ENCODE measurements around the gene CMIP. TPM values are rescaled to one million over a fixed set of nuclear protein-coding genes. Genes with fewer than 3 reads are reported as not detected.
A peak's percentile ranks its signal among the peaks of the same experiment; 100 is the strongest.
"Not testable (repeated sequence)": the region's sequence is repeated elsewhere in the genome, so short reads cannot be mapped to it uniquely, and the experiment has no call there.

The CMIP gene
- total RNA-seq, 1 donor from 2014 or later, result 61.0 TPM

DNA sequence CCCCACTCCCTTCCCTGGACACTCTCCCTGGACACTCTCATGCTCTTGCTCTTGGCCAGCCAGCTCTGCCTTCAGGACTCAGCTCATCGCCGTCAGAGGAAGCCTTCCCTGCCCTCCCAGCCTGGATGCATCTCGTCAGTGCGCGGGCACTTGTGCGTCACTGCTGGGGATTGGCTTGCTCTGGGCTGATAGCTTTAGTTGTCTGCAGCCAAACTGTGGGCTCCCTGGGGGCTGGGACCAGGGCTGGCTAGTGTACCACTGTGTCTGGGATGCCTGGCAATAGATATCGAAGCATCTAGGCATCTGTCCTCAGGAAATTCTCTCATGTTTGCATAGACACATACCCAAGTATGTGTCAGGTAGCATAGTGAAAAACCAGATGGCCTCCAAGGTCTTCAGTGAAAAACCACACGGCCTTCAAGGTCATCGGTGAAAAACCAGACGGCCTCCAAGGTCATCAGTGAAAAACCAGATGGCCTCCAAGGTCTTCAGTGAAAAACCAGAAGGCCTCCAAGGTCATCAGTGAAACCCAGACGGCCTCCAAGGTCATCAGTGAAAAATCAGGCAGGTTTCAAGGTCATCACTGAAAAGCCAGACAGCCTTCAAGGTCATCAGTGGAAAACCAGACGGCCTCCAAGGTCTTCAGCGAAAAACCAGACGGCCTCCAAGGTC, 72.0 kb downstream of the CMIP start:
- no peak for DNase-seq (ENCODE audit: low read depth)

DNA sequence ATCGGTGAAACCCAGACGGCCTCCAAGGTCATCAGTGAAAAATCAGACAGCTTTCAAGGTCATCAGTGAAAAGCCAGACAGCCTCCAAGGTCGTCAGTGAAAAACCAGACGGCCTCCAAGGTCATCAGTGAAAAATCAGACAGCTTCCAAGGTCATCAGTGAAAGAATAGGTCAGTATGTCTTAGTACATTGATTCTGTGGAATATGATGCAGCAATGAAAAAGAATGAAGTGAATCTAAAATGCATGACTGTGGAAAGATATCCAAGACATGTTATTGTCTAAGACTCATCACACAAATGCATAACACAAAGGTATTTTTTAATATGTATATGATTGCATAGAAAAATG, 72.5 kb downstream of the CMIP start:
- DNase-seq (ENCODE audit: low read depth), result no peak

GRCh38 chr16:81517629-81518438, 73.2 kb downstream of the CMIP start:
- no peak for DNase-seq (ENCODE audit: low read depth)

GRCh38 chr16:81518439-81518757, 73.8 kb downstream of the CMIP start:
- no peak for DNase-seq (ENCODE audit: low read depth)

- DNase-seq (ENCODE audit: low read depth), result no peak
These were observed 74.9 kb downstream of the CMIP start for GRCh38 chr16:81519301-81520150.

DNA sequence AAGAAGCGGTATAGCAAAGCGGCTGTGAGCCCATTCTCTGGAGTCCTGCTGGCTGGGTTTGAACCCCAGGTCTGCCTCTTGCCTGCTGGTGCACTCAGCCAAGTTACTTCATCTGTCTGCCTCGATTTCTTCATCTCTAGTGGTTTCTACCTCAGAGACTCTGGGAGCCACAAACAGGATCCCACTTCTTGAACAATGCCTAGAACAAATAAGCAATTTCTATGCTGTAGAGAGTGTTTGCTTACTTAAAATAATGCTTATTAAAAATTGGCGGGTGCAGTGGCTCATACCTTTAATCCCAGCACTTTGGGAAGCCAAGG, 75.5 kb downstream of the CMIP start:
- DNase-seq (ENCODE audit: low read depth), result no peak

- DNase-seq (ENCODE audit: low read depth), result no peak
These were observed 76.0 kb downstream of the CMIP start for GRCh38 chr16:81520560-81521135.

DNA sequence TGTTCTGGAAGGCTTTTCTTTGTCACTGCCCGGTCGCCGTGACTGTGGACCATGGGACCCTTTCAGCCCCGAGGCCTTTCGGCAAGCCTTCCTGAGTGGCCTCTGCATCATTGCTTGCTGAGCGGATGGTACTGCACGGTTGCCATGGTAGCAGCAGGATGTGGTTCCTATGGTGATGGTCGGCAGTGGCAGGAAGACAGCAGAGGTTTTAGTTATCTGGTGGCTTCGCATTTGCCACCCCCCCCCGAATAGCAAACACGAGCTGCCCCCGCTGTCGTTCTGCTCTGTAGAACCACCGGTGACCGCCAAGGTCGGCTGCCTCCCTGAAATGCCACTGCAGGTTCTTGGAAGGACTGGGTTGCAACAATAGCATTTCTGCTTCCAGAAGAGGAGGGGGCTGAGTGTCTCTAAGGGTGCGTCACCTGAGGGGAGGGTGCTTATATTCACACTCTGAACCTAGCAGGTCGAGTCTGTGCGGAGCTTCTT, 76.6 kb downstream of the CMIP start:
- DNase-seq (ENCODE audit: low read depth), result peak; percentile 54

DNA sequence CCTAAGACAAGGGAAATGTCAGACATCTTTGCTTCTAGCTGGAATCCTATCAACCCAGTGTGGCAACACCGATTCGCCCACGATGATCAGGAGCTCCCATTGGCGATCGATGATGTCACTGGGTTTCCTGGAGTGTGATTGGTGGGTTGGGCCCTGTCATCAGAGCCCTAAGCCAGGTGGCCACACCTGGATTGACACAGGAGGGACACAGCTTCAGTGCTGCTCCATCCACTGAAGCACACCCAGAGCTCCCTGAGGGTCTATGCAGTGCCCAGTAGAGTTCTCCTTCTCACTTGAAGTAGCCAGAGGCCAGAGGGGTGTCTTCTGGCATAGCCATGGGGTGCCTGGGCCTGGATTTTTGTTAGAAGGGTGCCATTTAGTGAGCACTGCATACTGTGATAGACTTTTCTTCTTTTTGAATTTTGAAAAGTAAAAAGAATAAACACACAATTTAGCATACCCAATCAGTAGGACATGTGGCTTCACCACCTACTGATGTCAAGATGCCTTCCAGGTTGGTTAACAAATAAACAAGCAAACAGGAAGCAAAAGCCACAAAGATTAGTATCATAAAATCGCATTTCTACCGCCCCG, 77.6 kb downstream of the CMIP start:
- DNase-seq (ENCODE audit: low read depth), result no peak

DNA sequence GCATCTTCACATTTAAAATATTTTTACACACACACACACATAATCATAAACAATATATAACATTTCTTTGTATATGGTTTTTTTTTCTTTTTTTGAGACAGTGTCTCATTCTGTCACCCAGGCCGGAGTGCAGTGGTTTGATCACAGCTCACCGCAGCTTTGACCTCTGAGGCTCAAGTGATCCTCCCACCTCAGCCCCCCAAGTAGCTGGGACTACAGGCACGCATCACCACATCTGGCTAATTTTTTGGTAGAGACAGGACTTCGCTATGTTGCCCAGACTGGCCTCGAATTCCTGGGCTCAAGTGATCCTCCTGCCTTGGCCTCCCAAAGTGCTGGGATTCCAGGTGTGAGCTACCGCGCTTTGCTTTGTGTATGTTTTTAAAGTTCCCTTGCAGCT, 78.2 kb downstream of the CMIP start:
- not testable (repeated sequence) for DNase-seq (ENCODE audit: low read depth)

GRCh38 chr16:81523387-81524115, 78.9 kb downstream of the CMIP start:
- peak; percentile 81 for DNase-seq (ENCODE audit: low read depth)

DNA sequence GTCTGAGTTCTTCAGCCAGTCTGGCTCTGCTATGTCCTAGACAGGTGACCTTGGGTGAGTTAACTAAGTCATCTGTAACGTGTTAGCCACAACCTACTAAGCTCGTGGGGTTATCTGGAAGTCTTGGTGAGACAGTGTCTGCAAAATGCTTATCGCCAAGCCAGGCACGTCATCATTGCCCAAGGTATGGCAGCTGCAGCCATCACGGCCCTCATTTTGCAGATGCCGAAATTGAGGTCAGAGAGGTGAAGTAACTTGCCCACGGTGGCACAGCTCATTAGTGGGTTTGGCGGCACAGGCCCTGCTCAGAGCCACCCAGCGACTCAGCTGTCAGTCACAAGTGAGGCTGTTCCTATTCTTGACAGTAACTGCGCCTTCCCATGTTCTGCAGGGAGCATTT, 79.8 kb downstream of the CMIP start:
- no peak for DNase-seq (ENCODE audit: low read depth)

GRCh38 chr16:81524885-81525284, 80.3 kb downstream of the CMIP start:
- DNase-seq (ENCODE audit: low read depth), result not testable (repeated sequence)

DNA sequence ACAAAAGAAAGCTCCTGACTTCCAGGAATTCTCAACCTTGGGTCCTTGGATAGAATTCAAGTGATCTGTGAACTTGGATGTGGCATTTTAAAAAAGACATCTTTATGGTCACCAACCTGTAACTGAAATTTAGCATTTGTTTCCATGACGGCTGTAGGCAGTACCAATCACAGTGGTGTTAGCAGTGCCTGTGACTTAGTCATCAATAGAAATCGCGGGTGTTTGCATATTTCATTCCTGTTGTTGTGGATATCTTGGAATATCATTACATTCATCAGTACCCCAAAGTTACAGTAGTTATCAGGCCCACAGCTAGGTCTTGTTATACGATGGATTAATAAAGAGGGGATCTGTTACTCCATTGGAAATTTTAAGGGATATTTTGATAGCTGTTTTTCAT, 81.6 kb downstream of the CMIP start:
- no peak for DNase-seq (ENCODE audit: low read depth)

DNA sequence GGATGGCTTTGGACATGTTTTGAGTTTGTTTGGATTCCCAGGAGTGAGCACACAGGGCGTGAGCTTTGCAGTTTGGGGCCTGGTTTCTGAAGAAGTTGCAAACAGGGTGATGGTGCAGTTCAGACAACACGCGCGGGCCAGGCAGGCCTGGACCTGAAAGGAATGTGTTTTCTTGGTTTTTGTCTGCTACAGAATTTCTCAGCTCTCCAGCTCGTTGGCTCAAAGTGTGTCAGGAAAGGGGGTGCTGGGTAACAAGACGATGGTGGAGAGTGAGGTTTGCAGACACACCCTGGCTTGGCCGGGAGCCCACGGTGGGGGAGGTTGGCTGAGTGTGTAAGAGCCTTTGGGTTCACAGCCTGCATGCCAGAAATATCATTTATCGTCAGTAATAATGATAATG, 82.3 kb downstream of the CMIP start:
- peak; percentile 50 for DNase-seq (ENCODE audit: low read depth)

DNA sequence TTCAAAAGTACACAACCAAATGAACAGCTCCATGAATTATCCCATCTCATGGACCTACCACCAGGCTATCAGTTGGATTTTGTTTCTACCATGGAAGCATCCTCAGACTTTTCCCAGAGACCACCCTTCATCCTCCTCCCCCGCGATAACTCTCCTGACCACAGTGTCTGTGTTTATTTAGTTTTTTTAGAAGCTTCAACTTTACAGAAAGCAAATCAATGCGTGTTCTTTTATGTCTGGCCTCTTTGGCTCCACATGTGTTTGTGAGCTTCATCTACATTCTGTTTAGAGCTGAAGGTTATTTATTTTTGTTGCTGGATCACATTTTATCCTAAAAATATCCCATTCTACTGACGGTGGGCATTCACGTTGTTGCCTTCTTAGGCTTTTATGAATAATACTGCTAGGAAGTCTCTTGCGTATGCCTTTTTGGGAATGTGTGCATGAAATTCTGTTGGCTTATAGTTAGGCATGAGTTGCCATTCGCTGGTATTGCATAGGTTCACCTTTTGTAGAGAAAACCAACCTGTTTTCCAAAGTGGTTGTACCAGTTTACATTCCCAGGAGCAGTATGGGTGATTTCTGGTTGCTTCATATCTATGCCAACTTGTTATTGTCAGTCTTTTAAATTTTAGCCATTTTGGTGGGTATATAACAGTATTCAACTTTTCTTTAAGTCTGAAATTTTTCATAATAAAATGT, 83.0 kb downstream of the CMIP start:
- no peak for DNase-seq (ENCODE audit: low read depth)

DNA sequence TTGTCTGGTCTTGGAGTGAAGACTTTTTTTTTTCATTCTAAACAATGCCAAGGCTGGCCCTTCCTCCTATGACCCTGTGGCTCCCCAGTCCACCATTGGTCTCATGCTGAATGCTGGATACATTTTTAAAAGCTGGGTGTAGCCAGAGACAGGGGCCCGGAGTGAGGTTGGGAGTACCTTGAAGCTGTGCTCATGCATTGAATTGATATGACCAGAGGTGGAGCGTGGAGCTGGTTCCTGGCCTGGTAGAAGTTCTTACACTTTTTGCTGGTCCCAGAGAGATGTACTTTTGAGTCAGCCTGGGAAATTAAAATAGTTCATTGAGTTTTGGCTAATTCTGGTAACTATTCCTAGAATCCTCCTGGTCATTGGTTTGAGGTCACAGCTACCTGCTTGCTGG, 83.6 kb downstream of the CMIP start:
- DNase-seq (ENCODE audit: low read depth), result no peak

DNA sequence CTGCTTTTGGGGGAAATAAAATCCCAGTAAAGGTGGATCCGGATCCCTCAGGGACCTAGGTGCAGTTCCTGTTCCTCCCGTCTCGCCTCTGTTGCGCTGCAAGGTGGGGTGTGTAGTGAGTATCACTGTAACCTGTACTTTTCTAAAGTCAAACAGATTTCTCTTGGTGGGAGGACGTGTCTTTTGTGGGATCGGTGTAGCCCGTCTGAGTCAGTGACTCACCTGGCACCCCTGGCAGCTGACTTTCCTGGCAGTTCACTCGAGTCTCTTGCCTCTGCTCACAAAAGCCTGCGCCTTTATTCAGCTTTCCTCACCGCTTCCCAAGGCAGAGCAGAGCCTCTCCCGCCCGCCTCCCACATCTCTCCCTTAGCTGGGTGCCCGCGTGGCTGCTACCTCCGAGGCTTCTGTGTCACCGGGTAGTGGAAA, 85.7 kb downstream of the CMIP start:
- peak; percentile 42 for DNase-seq (ENCODE audit: low read depth)

DNA sequence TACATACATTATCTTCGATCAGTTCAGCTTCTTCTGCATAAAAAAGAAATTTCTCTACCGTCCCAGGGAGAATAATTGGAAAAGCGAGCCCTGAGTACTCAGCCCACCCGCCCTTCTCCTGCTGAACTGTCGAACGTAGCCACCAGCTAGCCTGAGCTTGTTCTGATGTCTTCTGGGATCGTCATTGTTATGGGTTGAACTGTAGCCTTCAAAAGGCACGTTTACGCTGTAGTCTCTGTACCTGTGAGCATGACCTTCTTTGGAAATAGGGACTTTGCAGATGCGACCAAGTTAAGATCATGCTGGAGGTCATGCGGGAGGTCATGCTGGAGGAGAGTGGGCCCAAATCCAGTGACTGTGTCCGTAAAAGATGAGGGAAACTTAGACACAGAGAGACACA, 86.2 kb downstream of the CMIP start:
- no peak for DNase-seq (ENCODE audit: low read depth)

GRCh38 chr16:81531419-81531821, 86.8 kb downstream of the CMIP start:
- peak; percentile 96 for DNase-seq (ENCODE audit: low read depth)
